ENCODE data around the gene TNFRSF25. TPM values are rescaled to one million over a fixed set of nuclear protein-coding genes. Genes with fewer than 3 reads are reported as not detected.

TNFRSF25 gene
- total RNA-seq, 1 experiment from 2014 or later, result 5.4 TPM

DNA sequence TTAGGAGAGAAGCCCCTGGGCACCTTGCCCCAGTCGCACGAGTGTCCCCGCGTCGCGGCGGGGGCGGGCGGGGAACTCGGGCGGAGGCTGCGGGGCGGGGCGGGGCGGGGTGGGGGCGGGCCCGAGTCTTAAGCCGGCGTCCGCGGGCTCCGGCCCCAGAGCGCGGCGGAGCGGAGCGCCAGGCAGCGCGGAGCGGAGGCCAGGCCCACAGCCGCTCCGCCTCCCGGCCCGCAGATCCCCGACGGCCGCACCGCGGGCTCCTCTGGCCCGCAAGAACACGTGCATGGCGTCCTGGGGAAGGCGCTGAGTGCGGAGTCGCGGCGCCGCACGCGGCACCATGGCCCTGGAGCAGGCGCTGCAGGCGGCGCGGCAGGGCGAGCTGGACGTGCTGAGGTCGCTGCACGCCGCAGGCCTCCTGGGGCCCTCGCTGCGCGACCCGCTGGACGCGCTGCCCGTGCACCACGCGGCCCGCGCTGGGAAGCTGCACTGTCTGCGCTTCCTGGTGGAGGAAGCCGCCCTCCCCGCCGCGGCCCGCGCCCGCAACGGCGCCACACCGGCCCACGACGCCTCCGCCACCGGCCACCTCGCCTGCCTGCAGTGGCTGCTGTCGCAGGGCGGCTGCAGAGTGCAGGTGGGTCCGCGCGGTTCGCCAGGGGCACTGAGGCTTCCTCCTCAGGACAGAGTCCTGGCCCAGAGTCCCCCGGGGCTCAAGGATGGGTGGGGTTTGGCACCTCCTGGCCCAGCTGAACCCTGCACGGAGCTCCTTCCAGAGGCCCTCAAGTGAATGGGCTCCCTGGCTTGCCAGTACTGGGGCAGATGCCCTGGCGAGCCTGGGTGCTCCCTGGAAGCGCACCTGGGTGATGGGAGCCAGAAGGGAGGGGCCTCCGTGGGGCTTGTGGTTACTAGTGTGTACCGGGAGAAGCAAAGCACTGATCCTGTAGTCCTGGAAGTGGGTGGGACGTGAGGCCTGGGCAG, 41.1 kb downstream of the TNFRSF25 start, which contains the start of gene ESPN:
TSS of gene ESPN (plus strand) at position 158 of the 975 bp plus-strand sequence. CDS start at position 338, 180 bp downstream.
- Histone ChIP-seq H3K36me3 (replicated peaks; ENCODE audit: control insufficient read depth, insufficient read depth, low read length) (no peaks in the 10 kb centered on the region), H3K27me3 (ENCODE audit: control insufficient read depth, insufficient read depth, low read length) (peaks cover 68% of the 10 kb centered on the region), H3K4me3 (ENCODE audit: insufficient read depth, low read depth, low read length) (peak within 1 kb of the TSS; percentile 36)
- DNase-seq, result peak; percentile 94

DNA sequence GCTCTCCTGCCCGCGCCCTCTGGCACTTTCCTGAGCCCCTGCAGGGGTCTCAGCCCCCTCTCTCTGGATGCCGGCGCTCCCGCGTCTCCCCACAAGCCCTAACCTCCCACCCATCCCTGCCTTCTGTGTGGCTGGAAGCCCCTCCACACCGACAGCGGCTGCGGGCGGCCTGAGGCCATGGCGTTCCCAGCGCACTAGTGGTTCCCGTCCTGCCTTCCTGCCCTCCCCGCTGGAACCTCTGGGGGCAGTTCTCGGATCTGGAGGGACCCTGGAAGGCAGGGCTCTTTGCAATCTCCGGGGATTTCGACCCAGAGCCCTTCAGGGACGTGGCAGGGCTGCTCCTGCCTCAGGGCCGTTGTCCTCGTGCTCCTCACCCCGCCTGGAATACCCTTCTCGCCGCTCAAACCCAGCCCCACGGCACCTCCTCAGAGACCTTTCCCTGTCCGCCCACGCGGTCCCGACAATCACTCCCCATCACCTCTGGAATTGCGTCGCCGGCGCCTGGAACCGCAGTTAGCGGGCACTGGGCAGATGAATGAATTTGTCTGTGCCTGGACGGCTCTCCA, 41.9 kb downstream of the TNFRSF25 start:
- peaks cover 76% of the 10 kb centered on the region for H3K27me3 ChIP-seq (ENCODE audit: control insufficient read depth, insufficient read depth, low read length)
- no peaks in the 10 kb centered on the region for H3K36me3 ChIP-seq (replicated peaks; ENCODE audit: control insufficient read depth, insufficient read depth, low read length)
- H3K4me3 ChIP-seq (ENCODE audit: insufficient read depth, low read depth, low read length), result peak overlapping the region; percentile 17; the same call in 1 of the 2 replicates
- DNase-seq, result peak; percentile 91

DNA sequence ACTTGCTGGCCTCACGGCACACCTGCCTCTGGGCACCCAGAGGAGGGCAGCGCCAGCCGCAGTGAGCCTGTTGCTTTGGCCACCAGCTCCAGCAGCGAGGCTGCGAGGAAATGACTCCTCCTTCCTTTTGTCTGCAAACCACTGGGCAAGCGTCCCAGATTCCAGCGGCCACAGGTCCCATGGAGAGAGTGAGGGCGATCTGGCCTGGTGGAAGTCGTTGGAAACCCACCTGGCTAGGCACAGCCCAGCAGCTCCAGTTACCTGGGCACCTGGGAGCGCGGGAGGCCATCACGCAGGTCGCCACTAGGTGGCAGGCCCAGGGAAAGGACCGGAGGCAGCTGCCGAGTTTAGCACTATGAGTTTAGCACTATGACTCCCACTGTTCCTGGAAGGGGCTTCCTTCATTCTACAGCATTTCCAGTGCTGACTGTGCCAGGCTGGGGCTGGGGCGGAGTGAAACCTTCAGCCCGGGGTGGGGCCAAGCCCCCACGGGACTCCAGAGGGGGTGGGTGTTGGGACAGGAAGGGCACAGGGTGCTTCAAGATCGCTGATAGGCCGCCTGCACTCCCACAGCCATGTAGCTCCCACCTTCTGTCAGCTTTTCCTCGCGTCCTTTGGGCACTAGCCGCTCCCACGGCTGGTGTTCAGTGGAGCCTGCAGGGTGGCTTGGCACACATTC, 42.5 kb downstream of the TNFRSF25 start:
- Histone ChIP-seq H3K27me3 (ENCODE audit: control insufficient read depth, insufficient read depth, low read length) (peaks cover 83% of the 10 kb centered on the region), H3K4me3 (ENCODE audit: insufficient read depth, low read depth, low read length) (peak overlapping the region; percentile 17; the same call in 1 of the 2 replicates), H3K36me3 (replicated peaks; ENCODE audit: control insufficient read depth, insufficient read depth, low read length) (no peaks in the 10 kb centered on the region)
- peak; percentile 96 for DNase-seq

DNA sequence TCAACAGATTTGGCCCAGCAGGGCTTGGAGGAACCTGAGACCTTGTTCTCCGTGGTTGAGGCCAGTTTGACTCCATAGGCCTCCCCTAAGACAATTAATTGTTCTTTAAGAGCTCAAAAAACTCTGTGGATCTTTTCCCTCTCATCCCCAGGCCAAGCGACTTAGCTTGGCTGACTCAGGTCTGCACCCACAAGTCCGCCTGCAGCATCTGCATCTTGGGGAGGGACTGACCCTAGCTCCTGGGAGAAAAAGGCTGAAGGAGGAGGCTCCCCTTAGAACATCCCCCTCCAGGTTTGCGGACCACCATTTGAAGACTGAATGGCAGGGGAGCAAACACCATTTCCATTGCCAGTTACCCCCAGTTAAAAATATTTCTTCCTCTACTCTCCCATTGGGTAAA, 44.7 kb downstream of the TNFRSF25 start:
- Histone ChIP-seq H3K36me3 (replicated peaks; ENCODE audit: control insufficient read depth, insufficient read depth, low read length) (no peaks in the 10 kb centered on the region), H3K27me3 (ENCODE audit: control insufficient read depth, insufficient read depth, low read length) (peaks cover 94% of the 10 kb centered on the region), H3K4me3 (ENCODE audit: insufficient read depth, low read depth, low read length) (no peak overlapping the region)
- DNase-seq, result peak; percentile 61

DNA sequence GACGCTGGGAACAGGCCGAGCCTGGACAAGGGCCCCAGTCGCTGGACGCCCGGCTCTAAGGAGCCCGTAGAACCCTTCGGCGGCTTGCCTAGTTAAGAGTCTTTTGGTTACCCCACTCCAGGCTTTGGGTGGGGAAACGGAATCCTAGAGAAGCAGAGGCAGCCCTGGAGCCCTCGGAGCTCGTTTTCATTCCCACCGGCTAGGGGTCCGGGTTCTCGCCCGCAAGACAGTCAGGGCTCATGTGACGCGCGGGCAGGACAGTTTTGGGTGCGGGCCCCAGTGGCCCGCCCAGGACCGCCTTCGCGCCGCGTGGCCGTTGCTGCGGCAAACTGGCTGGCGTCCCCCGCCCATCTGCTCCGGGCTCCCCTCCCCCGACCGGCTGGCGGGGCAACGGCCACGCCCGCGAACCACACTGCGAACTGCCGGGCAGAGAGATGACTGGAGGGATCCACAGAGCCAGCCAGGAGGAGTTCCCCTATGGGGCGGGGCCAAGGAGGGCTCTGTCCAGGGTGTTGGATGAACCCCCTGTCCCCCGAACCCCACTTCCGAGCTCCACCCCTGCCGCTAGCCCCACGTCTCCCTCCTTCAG, 45.4 kb downstream of the TNFRSF25 start:
- peak overlapping the region; percentile 42; the same call in 1 of the 2 replicates for H3K4me3 ChIP-seq (ENCODE audit: insufficient read depth, low read depth, low read length)
- peaks cover 94% of the 10 kb centered on the region for H3K27me3 ChIP-seq (ENCODE audit: control insufficient read depth, insufficient read depth, low read length)
- H3K36me3 ChIP-seq (replicated peaks; ENCODE audit: control insufficient read depth, insufficient read depth, low read length), result no peaks in the 10 kb centered on the region
- peak; percentile 90 for DNase-seq

DNA sequence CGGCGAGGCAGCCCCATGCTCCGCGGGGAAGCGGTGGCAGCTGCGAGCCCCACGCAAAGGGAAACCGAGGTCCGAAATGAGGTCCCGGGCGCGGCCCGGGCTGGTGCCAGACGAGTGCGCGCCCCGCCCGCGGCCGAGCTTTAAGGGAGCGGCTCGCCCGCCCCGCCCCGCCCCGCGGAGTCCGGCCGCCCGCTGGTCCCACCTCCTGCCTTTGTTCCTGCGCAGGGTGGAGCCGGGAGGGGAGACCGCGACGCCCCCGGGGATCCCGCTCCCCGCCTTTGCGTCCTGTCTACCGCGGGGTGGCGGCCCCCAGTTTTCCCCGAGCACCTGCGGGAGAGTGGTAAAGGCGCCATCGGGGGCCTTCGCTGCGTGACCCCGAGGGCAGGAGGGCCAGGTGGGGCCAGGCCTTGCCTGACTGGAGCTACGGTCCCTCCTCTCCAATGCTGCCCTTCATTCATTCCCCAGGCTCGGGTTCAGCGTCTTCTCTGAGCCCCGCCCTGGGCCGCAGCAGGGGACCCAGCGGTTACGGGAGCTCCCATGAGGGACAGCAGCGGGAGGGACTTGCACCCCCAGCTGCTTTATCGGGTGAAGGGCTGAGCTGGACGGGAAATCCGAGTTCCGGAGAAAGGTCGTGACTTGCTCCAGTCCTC, 46.0 kb downstream of the TNFRSF25 start, which contains the start of gene HES2:
TSS of gene HES2 (minus strand) at position 116 of the 650 bp plus-strand sequence. CDS start at position 17, 99 bp downstream.
- peak; percentile 93 for DNase-seq

DNA sequence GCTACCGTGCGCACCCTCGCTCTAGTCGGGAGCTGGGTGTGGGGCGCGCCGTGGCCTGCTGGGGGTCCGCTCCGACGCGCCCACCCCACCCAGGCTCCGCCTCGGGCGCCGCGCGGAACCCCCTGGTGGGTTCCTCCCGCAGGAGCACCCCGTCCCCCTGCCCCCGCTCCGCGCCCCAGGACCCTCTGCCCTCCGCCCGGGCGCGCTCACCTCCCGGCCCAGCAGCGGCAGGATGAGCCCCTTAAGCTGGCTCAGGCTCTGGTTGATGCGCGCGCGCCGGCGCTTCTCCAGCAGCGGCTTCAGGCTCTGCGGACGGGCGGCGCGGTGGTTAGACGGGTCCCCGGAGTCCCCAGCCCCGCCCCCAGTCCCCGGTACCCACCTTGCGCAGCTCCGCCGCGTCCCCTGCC, 46.6 kb downstream of the TNFRSF25 start:
- no peaks in the 10 kb centered on the region for H3K36me3 ChIP-seq (replicated peaks; ENCODE audit: control insufficient read depth, insufficient read depth, low read length)
- H3K27me3 ChIP-seq (ENCODE audit: control insufficient read depth, insufficient read depth, low read length), result peaks cover 94% of the 10 kb centered on the region
- DNase-seq, result peak; percentile 91
- peak overlapping the region; percentile 42 for H3K4me3 ChIP-seq (ENCODE audit: insufficient read depth, low read depth, low read length)

More for the DNA sequence above, 46.0 kb downstream of the TNFRSF25 start, which contains the start of gene HES2:
- H3K27me3 ChIP-seq (ENCODE audit: control insufficient read depth, insufficient read depth, low read length), result peaks cover 94% of the 10 kb centered on the region
- H3K4me3 ChIP-seq (ENCODE audit: insufficient read depth, low read depth, low read length), result peak within 1 kb of the TSS; percentile 42
- no peaks in the 10 kb centered on the region for H3K36me3 ChIP-seq (replicated peaks; ENCODE audit: control insufficient read depth, insufficient read depth, low read length)

DNA sequence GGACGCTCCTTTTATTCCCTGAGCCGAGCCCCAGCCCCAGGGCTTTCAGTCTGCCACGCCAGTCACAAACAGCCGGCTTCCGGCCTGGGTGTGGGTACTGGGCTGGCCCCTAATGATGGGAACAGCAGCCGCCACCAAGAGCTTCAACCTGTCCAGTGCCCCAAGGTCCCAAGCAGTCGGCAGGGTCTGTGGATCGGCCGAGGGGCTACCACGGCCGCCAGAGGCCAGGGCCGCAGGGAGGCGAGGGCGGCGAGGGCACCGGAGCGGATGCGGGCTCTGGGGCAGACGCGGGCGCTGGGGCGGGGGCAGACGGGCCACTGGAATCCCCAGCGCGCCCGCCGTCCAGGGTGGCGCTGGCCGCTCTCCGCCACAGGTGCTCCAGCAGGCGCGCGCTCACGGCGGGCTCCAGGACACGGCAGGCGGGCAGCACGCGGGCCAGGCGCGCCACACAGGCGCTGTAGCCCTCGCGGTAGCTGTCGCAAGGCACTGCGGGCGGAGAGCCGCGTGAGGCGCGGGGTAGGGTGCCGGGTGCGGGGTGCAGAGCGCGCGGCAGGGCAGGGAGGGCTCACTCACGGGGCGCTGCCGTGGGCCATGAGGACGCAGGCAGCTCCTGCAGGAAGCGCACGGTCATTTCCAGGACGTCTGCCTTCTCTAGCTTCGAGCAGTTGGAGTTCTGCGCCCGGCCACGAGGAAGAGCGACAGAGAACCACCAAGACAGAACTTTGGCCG, 47.1 kb downstream of the TNFRSF25 start:
- Histone ChIP-seq H3K4me3 (ENCODE audit: insufficient read depth, low read depth, low read length) (peak overlapping the region; percentile 42), H3K36me3 (replicated peaks; ENCODE audit: control insufficient read depth, insufficient read depth, low read length) (no peaks in the 10 kb centered on the region), H3K27me3 (ENCODE audit: control insufficient read depth, insufficient read depth, low read length) (peaks cover 91% of the 10 kb centered on the region)
- peak; percentile 78 for DNase-seq

DNA sequence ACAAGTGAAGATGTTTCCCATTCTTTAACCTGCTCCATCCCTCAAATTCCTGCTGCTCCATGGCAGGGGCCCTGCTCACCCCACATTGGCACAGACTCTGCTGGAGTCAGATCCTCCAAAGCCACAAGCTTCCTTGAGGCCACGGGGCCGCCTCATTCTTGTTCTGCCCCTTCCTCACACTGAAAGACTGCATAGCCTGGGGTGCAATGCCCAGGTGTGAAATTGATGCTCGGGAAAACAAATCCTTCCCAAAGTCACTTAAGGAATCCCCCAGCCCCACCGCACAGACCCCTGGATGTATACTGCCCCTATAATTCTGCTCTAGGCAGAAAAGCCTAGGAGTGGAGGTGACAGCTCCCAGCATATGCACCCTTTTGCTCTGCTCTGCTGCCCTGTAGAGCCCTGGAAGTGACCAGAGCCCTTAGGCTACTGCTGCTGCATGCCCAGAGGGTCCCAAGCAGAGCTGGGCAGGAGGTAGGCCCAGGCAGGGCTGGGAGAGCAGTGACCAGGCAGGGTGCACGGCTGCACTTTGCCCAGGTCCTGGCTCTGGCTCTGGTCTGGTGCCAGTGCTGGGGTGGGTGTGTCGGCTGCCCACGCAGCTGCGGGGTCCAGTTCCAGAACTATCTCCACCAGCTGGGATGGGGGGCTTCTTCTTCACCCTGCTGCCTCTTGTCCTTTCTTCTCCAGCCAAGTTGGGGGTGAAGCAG, 47.9 kb downstream of the TNFRSF25 start:
- Histone ChIP-seq H3K4me3 (ENCODE audit: insufficient read depth, low read depth, low read length) (no peak overlapping the region), H3K27me3 (ENCODE audit: control insufficient read depth, insufficient read depth, low read length) (peaks cover 84% of the 10 kb centered on the region), H3K36me3 (replicated peaks; ENCODE audit: control insufficient read depth, insufficient read depth, low read length) (no peaks in the 10 kb centered on the region)
- DNase-seq, result no peak

DNA sequence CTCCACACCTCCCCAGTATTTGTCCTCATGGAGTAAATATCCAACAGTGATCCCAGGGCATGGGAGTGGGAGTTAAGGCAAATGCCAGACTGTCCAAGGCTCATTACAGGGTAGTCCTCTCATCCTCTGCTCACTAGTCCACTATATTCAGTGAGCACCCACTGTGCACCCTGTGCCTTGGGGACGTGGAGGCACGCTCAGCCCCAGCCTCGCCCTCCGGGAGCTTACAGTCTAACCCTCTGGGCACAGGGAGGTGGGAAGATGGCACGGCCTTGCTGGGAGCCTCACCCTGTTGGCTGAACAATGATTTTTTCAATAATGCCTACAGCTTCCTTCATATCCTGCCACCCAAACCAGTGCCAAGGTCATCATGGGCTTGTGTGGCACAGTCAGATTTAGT, 49.1 kb downstream of the TNFRSF25 start:
- Histone ChIP-seq H3K36me3 (replicated peaks; ENCODE audit: control insufficient read depth, insufficient read depth, low read length) (no peaks in the 10 kb centered on the region), H3K4me3 (ENCODE audit: insufficient read depth, low read depth, low read length) (no peak overlapping the region), H3K27me3 (ENCODE audit: control insufficient read depth, insufficient read depth, low read length) (peaks cover 81% of the 10 kb centered on the region)
- no peak for DNase-seq

DNA sequence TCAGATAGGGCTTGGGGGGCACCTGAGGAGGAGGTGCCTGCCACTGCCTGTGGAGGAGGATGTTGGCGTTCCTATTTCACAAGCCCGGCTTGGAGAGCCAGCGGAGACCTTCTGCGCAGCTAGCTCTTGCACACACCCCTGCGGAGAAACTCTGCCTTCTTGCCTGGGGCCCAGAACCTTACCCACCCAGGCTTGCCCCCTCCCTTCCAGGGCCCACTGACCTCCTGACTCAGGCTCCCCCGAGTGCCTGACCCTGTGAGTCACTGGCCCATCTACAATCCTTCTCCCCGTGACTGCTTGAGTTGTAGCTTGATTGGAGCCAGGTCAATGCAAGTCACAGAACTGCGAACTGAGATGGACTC, 49.7 kb downstream of the TNFRSF25 start:
- Histone ChIP-seq H3K27me3 (ENCODE audit: control insufficient read depth, insufficient read depth, low read length) (peaks cover 75% of the 10 kb centered on the region), H3K36me3 (replicated peaks; ENCODE audit: control insufficient read depth, insufficient read depth, low read length) (no peaks in the 10 kb centered on the region), H3K4me3 (ENCODE audit: insufficient read depth, low read depth, low read length) (no peak overlapping the region)
- no peak for DNase-seq

DNA sequence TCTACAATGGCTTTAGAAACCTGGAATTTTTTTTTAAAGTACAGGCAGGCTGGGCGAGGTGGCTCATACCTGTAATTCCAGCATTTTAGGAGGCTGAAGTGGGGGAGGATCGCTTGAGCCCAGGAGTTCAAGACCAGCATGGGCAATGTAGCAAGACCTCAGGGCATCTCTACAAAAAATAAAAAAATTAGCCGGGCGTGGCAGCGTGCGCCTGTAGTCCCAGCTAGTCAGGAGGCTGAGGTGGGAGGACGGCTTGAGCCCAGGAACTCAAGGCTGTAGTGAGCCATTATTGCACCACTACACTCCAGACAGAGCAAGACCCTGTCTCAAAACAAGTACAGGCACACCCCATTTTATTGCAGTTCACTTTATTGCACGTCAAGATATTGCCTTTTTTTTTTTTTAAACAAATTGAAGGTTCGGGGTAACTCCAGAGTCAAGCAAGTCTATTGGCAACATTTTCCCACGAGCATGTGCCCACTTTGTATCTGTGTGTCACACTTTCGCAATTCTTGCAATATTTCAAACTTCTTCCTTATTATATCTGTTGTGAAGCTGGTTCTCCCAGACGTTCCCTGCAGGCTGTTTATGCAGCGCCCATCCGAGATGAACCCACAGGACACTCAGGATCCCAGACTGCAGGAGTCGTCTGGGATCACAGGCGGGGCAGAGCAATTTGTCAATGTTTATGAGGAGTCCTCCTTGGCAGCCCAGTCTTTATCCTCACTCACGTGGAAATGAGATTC, 50.9 kb downstream of the TNFRSF25 start:
- H3K27me3 ChIP-seq (ENCODE audit: control insufficient read depth, insufficient read depth, low read length), result peaks cover 62% of the 10 kb centered on the region
- no peaks in the 10 kb centered on the region for H3K36me3 ChIP-seq (replicated peaks; ENCODE audit: control insufficient read depth, insufficient read depth, low read length)
- DNase-seq, result no peak
- H3K4me3 ChIP-seq (ENCODE audit: insufficient read depth, low read depth, low read length), result no peak overlapping the region

Data from H7 (cell line).